Measurements from ENCODE around the gene BEST2. TPM values are rescaled to one million over a fixed set of nuclear protein-coding genes. Genes with fewer than 3 reads are reported as not detected.

BEST2 gene
- total and polyA plus RNA-seq, 2 donors from 2014 or later = not detected

DNA sequence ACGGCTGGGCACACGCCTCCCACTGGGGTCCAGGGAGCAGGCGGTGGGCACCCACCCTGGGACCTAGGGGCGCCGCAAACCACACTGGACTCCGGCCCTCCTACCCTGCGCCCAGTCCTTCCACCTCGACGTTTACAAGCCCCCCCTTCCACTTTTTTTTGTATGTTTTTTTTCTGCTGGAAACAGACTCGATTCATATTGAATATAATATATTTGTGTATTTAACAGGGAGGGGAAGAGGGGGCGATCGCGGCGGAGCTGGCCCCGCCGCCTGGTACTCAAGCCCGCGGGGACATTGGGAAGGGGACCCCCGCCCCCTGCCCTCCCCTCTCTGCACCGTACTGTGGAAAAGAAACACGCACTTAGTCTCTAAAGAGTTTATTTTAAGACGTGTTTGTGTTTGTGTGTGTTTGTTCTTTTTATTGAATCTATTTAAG is 41.3 kb downstream of the BEST2 start:
- DNase-seq (peak in 1 of 5 donors; percentile 72), FAIRE-seq (no peak)
- no peaks in the 10 kb centered on the region for H3K9me3 ChIP-seq (ENCODE audit: control insufficient read depth in 2 of 3, insufficient read depth in 1 of 3, low read length in 3 of 3)
- peak overlapping the region; percentile 100 for H3K27ac ChIP-seq (ENCODE audit: low read depth in 2 of 2, low read length in 2 of 2)
- H3K9ac ChIP-seq (ENCODE audit: low read length in 3 of 3) = peak overlapping the region; percentile 60 to 100 (median 100)
- peak overlapping the region; percentile 77 to 97 (median 96) for H3K4me3 ChIP-seq (ENCODE audit: low read length in 3 of 3)
- intact Hi-C loops (cut with DNase I) = loop anchor here (10.0 kb wide), 1 partner anchor 118 kb away; no protein-coding TSS in a partner anchor
- peaks cover 0 to 5% (median 0%) of the 10 kb centered on the region in 3 donors for H3K36me3 ChIP-seq (ENCODE audit: control insufficient read depth in 2 of 3, insufficient read depth in 3 of 3, low read length in 3 of 3)
- peaks cover 3 to 27% (median 19%) of the 10 kb centered on the region in 3 donors for H3K4me1 ChIP-seq (ENCODE audit: control insufficient read depth in 2 of 3, insufficient read depth in 2 of 3, low read depth in 1 of 3, low read length in 3 of 3)
- no peaks in the 10 kb centered on the region for H3K27me3 ChIP-seq (ENCODE audit: control insufficient read depth, insufficient read depth, low read length)
- TF ChIP-seq CTCF (IDR thresholded peaks at IDR 0.05; ENCODE audit: borderline replicate concordance, extremely low read depth, insufficient read depth) = no peak

DNA sequence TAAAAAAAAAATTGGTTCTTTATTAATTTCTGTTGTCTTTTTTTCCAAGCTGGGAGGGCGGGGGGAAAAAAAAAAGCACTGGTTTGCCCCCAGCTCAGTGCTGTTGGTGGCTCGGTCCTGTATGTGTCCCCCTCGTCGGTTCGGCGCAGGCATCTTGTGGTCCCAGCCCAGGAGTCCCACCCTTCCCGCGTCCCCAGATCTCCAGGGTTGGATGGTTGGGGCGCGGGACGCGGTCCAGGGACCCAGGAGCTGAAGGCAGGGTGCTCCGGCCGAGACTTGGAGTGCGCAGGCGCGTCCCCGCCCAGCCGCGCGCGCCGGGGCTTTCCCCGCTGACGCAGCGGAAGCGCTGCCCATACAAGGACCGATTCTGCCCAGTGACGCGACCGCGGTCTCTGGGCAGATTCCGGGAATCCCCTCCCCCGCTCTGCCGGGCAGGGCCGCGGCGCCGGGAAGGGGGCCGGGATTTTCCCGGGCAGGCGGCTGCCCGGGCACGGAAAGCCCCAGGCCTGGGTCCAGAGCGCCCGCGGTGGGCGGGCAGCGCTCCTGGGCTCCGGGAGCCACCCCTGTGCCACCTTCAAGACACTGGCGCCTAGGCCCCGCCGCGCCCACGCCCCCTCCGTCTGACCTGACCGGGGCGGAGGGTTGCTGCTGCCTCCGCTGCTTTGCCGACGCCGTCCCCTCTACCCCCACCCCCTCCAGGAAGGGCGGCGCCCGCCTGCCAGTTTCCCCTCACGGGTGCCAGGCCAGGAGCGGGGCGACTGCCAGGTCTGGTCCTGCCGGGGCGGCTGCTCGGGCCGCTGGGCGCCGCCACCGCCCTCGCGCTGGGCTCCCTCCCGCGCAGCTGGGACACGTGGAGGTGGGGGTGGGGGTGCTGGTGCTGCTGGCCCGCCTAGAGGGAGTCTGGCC is 42.0 kb downstream of the BEST2 start:
- FAIRE-seq (no peak), DNase-seq (peak; percentile 94 to 99 (median 97))
- Histone ChIP-seq H3K9me3 (ENCODE audit: control insufficient read depth in 2 of 3, insufficient read depth in 1 of 3, low read length in 3 of 3) (no peaks in the 10 kb centered on the region), H3K27ac (ENCODE audit: low read depth in 2 of 2, low read length in 2 of 2) (peak overlapping the region; percentile 100), H3K9ac (ENCODE audit: low read length in 3 of 3) (peak overlapping the region; percentile 60 to 100 (median 100)), H3K4me3 (ENCODE audit: low read length in 3 of 3) (peak overlapping the region; percentile 77 to 97 (median 96)), H3K36me3 (ENCODE audit: control insufficient read depth in 2 of 3, insufficient read depth in 3 of 3, low read length in 3 of 3) (peaks cover 0 to 5% (median 0%) of the 10 kb centered on the region in 3 donors), H3K27me3 (ENCODE audit: control insufficient read depth, insufficient read depth, low read length) (no peaks in the 10 kb centered on the region), H3K4me1 (ENCODE audit: control insufficient read depth in 2 of 3, insufficient read depth in 2 of 3, low read depth in 1 of 3, low read length in 3 of 3) (peaks cover 0 to 20% (median 12%) of the 10 kb centered on the region in 3 donors)
- TF ChIP-seq CTCF (IDR thresholded peaks at IDR 0.05; ENCODE audit: borderline replicate concordance, extremely low read depth, insufficient read depth) = no peak
- intact Hi-C loops (cut with DNase I) = loop anchor here (10.0 kb wide), 1 partner anchor 119 kb away; no protein-coding TSS in a partner anchor

GRCh38 chr19:12794196-12794941 is 42.8 kb downstream of the BEST2 start:
- FAIRE-seq = no peak

More at GRCh38 chr19:12794196-12794941, 42.8 kb downstream of the BEST2 start:
- peak overlapping the region; percentile 100 for H3K27ac ChIP-seq (ENCODE audit: low read depth in 2 of 2, low read length in 2 of 2)
- intact Hi-C loops (cut with DNase I) = loop anchor here (10.0 kb wide), 1 partner anchor 120 kb away; no protein-coding TSS in a partner anchor
- no peaks in the 10 kb centered on the region for H3K9me3 ChIP-seq (ENCODE audit: control insufficient read depth in 2 of 3, insufficient read depth in 1 of 3, low read length in 3 of 3)
- peak overlapping the region in 2 of 3 donors; percentile 56 to 97 for H3K4me3 ChIP-seq (ENCODE audit: low read length in 3 of 3)
- TF ChIP-seq CTCF (IDR thresholded peaks at IDR 0.05; ENCODE audit: borderline replicate concordance, extremely low read depth, insufficient read depth) = no peak
- peak overlapping the region in 1 of 3 donors; percentile 28 for H3K9ac ChIP-seq (ENCODE audit: low read length in 3 of 3)
- peak in 1 of 5 donors; percentile 25 for DNase-seq
- H3K4me1 ChIP-seq (ENCODE audit: control insufficient read depth in 2 of 3, insufficient read depth in 2 of 3, low read depth in 1 of 3, low read length in 3 of 3) = peaks cover 0 to 14% (median 4%) of the 10 kb centered on the region in 3 donors
- H3K36me3 ChIP-seq (ENCODE audit: control insufficient read depth in 2 of 3, insufficient read depth in 3 of 3, low read length in 3 of 3) = peaks cover 0 to 5% (median 2%) of the 10 kb centered on the region in 3 donors
- no peaks in the 10 kb centered on the region for H3K27me3 ChIP-seq (ENCODE audit: control insufficient read depth, insufficient read depth, low read length)

All from kidney (tissue), 14 donors.